AG09319 (cell line): ENCODE measurements around the gene APOL6.

Experiments
- DNase-seq: peaks from one replicate; pipeline ENCODE4 v3.0.0-alpha.2; 2010; ENCODE audit warnings: low read depth; ENCODE audit errors: extremely low read depth
- TF ChIP-seq, protein P1 (sequence below): IDR thresholded peaks from 2 replicates; pipeline ENCODE4 v1.5.1; 2011; ENCODE audit warnings: low read depth, mild to moderate bottlenecking, inconsistent platforms, low read length, moderate library complexity

Gene APOL6

DNA sequence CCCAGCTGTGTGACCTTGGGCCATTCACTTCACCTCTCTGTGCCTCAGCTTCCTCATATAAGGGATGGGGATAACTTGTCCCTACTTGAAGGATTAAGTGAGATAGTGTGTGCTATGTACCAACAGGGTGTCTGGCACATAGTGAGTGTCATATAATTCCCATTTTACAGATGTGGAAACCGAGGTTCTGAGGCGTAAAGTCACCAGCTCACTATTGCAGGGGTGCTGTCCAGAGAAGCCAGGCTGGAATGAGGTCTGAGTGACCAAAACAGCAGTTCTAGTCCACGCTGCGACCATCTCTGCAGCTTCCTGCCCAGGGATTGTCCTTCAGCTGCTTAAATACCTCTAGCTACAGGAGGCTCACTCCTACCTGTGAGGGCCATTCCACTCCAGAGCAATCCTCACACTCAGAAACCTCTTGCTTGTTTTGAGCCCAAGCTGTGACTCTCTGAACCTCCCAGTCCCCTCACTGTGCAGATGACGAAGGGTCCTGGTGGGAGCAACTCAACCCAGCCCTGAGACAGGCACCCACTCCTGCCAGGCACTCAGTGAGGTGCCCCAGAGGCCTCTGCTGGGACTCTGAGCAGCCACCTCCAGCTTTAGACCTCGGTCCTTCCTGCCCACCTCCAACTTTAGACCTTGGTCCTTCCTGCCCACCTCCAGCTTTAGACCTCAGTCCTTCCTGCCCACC is 36.9 kb upstream of the APOL6 start:
- TF ChIP-seq, protein P1, sequence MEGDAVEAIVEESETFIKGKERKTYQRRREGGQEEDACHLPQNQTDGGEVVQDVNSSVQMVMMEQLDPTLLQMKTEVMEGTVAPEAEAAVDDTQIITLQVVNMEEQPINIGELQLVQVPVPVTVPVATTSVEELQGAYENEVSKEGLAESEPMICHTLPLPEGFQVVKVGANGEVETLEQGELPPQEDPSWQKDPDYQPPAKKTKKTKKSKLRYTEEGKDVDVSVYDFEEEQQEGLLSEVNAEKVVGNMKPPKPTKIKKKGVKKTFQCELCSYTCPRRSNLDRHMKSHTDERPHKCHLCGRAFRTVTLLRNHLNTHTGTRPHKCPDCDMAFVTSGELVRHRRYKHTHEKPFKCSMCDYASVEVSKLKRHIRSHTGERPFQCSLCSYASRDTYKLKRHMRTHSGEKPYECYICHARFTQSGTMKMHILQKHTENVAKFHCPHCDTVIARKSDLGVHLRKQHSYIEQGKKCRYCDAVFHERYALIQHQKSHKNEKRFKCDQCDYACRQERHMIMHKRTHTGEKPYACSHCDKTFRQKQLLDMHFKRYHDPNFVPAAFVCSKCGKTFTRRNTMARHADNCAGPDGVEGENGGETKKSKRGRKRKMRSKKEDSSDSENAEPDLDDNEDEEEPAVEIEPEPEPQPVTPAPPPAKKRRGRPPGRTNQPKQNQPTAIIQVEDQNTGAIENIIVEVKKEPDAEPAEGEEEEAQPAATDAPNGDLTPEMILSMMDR, result no peak
- no peak for DNase-seq

- DNase-seq, result no peak
- TF ChIP-seq, protein P1, result no peak
Observed at GRCh38 chr22:35611891-35612576, 36.2 kb upstream of the APOL6 start.

GRCh38 chr22:35612903-35613302 is 35.3 kb upstream of the APOL6 start:
- DNase-seq, result no peak
- TF ChIP-seq, protein P1, result no peak

DNA sequence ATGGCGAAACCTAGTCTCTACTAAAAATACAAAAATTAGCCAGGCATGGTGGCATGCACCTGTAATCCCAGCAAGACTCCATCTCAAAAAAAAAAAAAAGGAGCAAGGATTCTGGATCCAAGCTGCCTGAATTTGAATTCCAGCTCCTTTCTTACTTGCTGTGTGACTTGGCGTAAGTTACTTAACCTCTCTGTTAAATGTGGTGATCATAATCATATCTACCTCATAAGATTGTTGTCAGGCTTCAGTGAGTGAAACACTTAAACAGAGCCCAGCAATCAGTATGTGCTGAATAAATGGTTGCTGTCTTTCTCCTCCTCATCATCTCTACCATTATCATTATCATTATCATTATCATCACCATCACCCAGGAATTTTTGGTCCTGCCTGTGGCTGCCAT is 33.8 kb upstream of the APOL6 start:
- no peak for DNase-seq
- TF ChIP-seq, protein P1, result no peak

DNA sequence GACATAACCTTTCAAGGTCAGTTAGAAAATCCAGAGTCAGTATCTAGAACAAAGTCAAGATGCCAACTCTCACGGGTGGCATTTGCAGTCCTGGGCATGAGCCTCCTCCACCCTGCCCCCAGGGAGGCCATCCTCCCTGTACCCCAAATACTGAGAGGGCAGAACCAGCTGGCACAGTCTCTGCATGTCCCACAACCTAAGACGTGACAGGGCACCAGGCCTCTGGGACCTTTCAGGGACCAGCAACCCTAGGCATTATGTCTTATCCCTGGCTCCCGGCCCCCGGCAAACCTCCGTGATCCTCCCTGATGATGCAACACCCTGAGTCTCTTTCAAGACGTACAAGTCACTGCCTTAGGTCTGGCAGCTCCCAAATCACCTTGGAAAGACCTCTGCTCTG is 33.1 kb upstream of the APOL6 start:
- TF ChIP-seq, protein P1, result no peak
- DNase-seq, result no peak

DNA sequence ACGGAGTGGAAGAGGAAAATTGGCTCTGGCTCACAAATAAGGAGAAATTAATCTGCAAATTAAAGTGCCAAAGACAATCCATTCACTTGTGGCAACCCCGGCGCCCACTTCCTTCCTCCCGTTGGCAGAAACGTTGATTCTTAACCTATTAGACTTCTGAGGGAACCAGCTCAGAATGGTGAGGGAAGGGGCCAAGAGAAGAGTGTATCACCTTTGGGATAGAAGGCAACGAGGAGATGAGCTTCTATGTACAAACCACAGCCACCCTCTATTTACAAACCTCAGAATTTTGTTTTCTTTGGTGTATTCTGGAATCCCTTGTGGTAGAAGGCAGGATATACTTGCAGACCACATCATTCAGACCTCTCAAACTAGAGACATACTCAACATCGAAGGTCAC is 32.2 kb upstream of the APOL6 start:
- TF ChIP-seq, protein P1, result no peak
- no peak for DNase-seq

DNA sequence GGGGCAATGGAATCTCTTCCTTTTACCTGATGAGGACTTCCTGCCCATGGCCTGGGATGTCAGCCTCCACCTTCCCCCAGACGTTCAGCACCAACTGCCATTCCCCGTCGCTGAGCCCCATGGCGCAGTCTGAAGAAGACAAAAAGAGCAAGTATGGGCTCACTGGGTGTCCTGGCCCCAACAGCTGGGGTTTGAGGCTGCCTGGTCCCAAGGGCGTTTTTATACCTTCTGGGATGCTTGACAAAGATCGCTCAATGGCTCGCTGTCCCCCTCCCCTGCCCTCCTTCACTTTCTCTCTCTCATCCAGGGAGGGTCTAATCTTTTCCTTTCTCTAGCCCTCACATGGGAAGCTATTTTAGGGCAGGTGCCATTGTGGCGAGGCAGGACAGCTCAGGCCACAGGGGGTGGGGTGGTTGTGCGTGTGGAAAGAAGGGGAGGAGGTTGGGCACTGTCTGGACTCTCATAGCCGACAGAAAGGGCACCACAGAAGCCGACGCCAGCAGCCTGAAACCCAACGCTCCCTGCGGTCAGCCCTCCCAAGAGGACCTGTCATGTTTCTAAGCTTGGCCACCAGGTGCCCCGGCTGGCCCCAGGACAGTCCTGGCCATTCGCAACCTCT is 31.0 kb upstream of the APOL6 start, which contains the start of gene MB:
MB (minus strand) TSS at position 193 of the 619 bp plus-strand sequence; CDS start at position 121, 72 bp downstream.
- DNase-seq, result no peak
- TF ChIP-seq, protein P1, result no peak
